ENCODE measurements around the gene ATP11A.
A peak's percentile ranks its signal among the peaks of the same experiment; 100 is the strongest.

Gene ATP11A

GRCh38 chr13:112764028-112764427 lies 74.2 kb downstream of the ATP11A start:
- DNase-seq = no peak

GRCh38 chr13:112764864-112765561 lies 75.2 kb downstream of the ATP11A start:
- no peak for DNase-seq

- no peak for DNase-seq
These were observed 75.9 kb downstream of the ATP11A start for GRCh38 chr13:112765731-112766130.

GRCh38 chr13:112766336-112766735 lies 76.5 kb downstream of the ATP11A start:
- DNase-seq = no peak

- peak; percentile 44 for DNase-seq
These were observed 78.0 kb downstream of the ATP11A start for GRCh38 chr13:112767506-112768471.

- no peak for DNase-seq
These were observed 79.1 kb downstream of the ATP11A start for GRCh38 chr13:112768795-112769481.

GRCh38 chr13:112769615-112770014 lies 79.8 kb downstream of the ATP11A start:
- DNase-seq = no peak

GRCh38 chr13:112770504-112770903 lies 80.7 kb downstream of the ATP11A start:
- no peak for DNase-seq

GRCh38 chr13:112771139-112771876 lies 81.5 kb downstream of the ATP11A start:
- no peak for DNase-seq

- DNase-seq = no peak
These were observed 82.2 kb downstream of the ATP11A start for GRCh38 chr13:112771877-112772538.

- no peak for DNase-seq
These were observed 82.7 kb downstream of the ATP11A start for GRCh38 chr13:112772539-112772909.

GRCh38 chr13:112772929-112773328 lies 83.1 kb downstream of the ATP11A start:
- no peak for DNase-seq

- DNase-seq = no peak
These were observed 84.0 kb downstream of the ATP11A start for GRCh38 chr13:112773601-112774447.

- DNase-seq = no peak
These were observed 84.6 kb downstream of the ATP11A start for GRCh38 chr13:112774448-112774792.

GRCh38 chr13:112774829-112775565 lies 85.2 kb downstream of the ATP11A start:
- no peak for DNase-seq

- DNase-seq = no peak
These were observed 86.0 kb downstream of the ATP11A start for GRCh38 chr13:112775791-112776279.

GRCh38 chr13:112776354-112776753 lies 86.5 kb downstream of the ATP11A start:
- no peak for DNase-seq

- no peak for DNase-seq
These were observed 87.1 kb downstream of the ATP11A start for GRCh38 chr13:112776971-112777370.

GRCh38 chr13:112777637-112778406 lies 88.0 kb downstream of the ATP11A start:
- no peak for DNase-seq

Data from SIG-M5 (cell line).